GM21737 (cell line): Measurements from ENCODE around the gene PSMB9.
"Not testable (repeated sequence)": the region's sequence is repeated elsewhere in the genome, so short reads cannot be mapped to it uniquely, and the experiment has no call there.

ENCODE experiments used
- ATAC-seq: cut with Tn5 transposase; IDR thresholded peaks from one replicate; pipeline ENCODE4 v1.9.1; 2021; ENCODE audit warnings: mild to moderate bottlenecking, moderate library complexity; ENCODE audit not compliant: unreplicated experiment

Gene PSMB9

GRCh38 chr6:32853541-32854375 lies at the start of gene PSMB9, which contains the start of gene TAP1:
PSMB9 (plus strand) TSS chr6:32854192; CDS start chr6:32854230, 38 bp downstream.
TAP1 (minus strand) TSS chr6:32853704; CDS start chr6:32853636, 68 bp downstream.
- peak; percentile 81 for ATAC-seq

GRCh38 chr6:32805404-32805803 lies 48.6 kb upstream of the PSMB9 start:
- not testable (repeated sequence) for ATAC-seq

DNA sequence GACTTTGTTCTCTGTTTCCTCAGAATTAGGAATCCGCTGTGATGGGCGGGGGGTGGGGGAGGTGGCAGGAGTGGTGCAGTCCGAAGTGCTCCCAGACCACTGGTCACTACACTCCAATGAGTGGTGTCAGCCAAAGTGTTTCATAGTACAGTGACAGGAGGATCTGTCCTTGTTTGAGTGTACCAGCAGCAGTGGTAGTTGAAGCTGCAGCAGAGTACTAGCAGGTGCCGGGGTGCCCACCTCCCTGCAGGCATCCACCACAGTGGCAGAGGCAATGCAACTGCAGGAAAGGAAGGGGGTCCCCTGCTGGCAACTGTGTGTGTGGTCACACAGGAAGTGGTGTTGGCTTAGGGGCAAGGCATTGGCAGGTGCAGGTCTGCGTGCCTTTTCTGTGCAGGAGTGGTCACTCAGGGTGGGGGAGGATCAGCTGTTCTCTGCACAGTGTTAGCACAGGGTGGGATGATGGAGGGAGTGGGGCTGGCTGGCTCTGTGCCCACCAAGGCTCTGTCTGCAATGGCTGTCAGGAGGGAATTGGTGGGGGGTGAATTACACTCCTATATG lies 46.9 kb upstream of the PSMB9 start:
- ATAC-seq, result no peak

GRCh38 chr6:32809171-32809570 lies 44.8 kb upstream of the PSMB9 start:
- no peak for ATAC-seq

DNA sequence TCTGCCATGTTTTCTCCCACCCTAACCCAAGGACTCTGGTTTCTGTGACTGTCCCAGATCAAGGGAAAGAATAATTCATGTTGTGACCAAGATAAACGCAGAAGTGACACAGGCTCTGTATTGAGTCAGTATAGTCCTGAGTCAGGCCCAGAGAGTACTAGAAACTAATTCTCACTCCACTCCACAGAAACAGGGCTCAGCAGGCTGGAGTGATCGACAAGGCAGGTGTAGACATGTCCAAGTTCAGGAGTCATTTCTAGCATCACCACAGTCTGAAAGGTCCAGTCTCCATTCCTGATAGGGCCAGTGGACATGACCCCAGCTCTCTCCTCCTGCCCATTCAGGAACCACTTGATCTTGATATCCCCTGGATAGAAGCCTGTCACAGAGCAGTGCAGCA lies 39.8 kb upstream of the PSMB9 start:
- no peak for ATAC-seq

- no peak for ATAC-seq
These were observed 38.9 kb upstream of the PSMB9 start for GRCh38 chr6:32815115-32815514.

- ATAC-seq, result no peak
These were observed 38.0 kb upstream of the PSMB9 start for GRCh38 chr6:32815996-32816395.

DNA sequence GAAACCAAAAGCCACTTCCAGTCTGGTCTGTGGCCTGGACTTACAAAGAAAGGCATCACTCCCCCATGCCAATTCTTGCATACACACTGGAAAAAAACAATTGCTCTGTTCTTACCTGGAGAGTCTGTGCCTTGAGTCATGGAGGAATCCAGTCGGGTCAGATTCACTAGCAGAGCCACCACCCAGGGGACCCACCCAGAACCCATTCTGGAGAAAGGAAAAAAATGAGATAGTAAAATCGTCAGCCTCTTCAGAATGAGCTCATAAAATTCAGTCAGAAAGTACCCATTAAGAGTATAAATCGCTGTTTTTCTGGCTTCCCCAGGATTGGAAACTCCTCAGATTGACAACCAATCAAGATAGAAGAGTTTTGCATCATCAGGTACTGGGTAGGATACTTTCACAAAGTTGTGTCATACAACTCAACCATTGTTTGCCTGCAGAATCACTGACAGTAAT lies 37.2 kb upstream of the PSMB9 start, which contains the start of gene HLA-DOB:
TSS of gene HLA-DOB (minus strand) at position 257 of the 459 bp plus-strand sequence. CDS start at position 206, 51 bp downstream.
- ATAC-seq, result peak; percentile 50

GRCh38 chr6:32818867-32819266 lies 35.1 kb upstream of the PSMB9 start:
- no peak for ATAC-seq

DNA sequence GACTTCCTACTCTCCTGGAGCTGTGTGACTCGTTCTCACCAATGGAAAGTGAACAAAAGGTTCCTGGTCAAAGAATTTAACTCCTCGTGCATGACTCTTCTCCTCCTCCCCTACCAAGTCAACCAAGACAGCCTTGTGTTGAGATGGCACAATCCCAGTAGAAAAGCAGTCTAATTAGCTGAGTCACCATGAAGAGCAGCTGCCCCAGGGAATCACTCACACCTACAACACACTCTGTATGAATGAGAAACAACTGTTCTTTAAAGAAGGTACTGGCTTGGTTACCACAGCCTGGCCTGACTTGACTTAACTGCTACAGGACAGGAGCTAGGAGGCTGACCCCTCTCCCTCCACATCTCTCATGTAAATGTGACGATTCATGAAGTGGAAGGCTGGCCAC lies 34.3 kb upstream of the PSMB9 start:
- no peak for ATAC-seq

GRCh38 chr6:32825966-32826365 lies 28.0 kb upstream of the PSMB9 start:
- no peak for ATAC-seq

DNA sequence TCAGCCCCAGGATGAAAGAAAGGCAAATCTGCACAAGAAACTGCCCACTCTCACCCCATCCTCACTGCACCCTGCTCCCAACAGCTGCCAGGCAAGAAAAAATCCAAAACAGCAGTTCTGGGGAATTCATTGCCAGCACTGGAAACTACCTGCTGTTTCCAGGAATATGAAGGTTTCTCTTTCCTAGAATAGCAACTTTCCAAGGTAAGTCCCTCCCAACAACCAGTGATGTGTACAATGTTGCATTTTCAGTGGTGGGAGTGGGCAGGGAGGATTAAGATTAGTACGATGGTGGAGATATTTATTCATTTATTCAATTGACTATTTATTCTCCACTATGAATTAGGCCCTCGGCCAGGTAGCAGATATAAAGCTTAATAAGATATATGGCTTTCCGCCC lies 27.0 kb upstream of the PSMB9 start:
- no peak for ATAC-seq

DNA sequence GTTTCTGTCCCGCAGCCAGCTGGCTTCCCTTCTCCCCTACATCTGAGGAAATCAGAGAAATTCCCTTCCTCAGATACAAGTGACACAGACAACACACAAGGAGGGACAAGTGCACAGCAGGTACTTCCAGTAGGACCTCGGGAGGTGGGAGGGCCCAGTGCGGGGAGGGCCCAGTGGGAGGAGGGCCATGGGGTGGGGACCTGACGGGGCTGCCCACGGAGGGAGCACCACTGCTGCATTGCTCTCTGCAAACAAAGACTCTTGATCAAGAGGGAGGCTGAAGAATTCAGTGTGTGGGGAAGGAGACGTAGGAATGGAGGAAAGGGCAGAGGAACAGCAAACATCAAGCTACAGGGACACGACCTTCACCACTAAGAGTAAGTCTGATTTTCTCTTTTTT lies 24.5 kb upstream of the PSMB9 start:
- ATAC-seq, result no peak

- ATAC-seq, result no peak
These were observed 24.0 kb upstream of the PSMB9 start for GRCh38 chr6:32830017-32830416.

- no peak for ATAC-seq
These were observed 23.1 kb upstream of the PSMB9 start for GRCh38 chr6:32830936-32831335.

DNA sequence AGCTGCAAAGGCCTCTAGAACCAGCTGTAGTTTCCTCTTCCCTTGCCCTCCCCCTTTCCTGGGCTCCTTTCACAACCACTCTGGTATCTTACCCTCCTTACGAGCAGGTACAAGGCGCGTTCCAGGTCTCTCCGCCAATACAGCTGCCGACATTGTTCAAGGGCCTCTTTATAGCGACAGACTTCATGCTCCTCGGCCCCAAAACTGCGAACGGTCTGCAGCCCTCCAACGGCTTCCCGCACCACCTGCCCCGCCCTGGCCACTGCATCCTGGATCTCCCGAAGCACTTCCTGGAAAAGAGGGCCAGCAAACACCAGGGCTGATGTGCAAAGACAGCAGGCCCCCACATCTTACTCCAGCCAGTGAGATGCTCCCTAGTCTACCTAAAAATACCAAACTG lies 21.5 kb upstream of the PSMB9 start:
- ATAC-seq, result no peak

DNA sequence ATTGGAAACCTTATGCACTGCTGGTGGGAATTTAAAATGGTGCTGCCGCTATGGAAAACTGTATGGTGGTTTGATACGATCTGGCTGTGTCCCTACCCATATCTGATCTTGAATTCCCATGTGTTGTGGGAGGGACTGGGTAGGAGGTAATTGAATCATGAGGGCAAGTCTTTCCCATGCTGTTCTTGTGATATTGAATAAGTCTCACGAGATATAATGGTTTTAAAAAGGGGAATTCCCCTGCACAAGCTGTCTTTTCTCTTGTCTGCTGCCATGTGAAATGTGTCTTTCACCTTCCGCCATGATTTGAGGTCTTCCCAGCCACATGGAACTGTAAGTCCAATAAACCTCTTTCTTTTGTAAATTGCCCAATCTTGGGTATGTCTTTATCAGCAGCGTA lies 20.3 kb upstream of the PSMB9 start:
- no peak for ATAC-seq

- ATAC-seq, result no peak
These were observed 18.7 kb upstream of the PSMB9 start for GRCh38 chr6:32835167-32835893.

GRCh38 chr6:32836873-32837272 lies 17.1 kb upstream of the PSMB9 start:
- no peak for ATAC-seq

DNA sequence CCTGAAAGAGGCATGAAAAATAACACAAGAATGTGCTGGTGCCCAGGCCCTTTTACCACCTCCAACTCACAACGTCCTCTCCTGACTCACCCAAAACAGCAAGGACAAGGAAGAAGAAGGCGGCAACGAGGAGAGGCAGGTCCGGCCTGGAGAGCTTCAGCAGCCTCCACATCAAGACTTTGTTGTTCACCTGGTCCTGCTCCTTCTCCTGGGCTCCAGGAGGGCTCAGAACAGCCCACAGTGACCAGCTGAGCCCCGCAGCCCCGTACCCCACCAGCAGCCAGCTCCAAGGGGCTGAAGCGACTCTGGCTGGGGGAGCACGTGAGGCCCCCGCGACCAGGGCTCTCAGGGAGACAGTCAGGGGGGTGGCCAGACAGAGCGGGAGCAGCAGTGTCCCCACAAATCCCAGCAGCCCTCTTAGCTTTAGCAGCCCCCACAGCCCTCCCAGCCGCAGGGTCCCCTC lies 16.3 kb upstream of the PSMB9 start:
- ATAC-seq, result no peak
